Activated CD4-positive, alpha-beta T cell treated with anti-CD3 and anti-CD28 coated beads, Interleukin-2, amount 50 U/mL, for 24 hours (primary cell): ENCODE data around the gene MAGEA9.
"Not testable (repeated sequence)": the region's sequence is repeated elsewhere in the genome, so short reads cannot be mapped to it uniquely, and the experiment has no call there.

Experiments
- DNase-seq, 2 donors: peaks; one replicate each; pipeline ENCODE4 v3.0.0-alpha.2; 2020; ENCODE audit warnings: low read depth in 1 of 2, low spot score in 1 of 2

The MAGEA9 gene, protein sequence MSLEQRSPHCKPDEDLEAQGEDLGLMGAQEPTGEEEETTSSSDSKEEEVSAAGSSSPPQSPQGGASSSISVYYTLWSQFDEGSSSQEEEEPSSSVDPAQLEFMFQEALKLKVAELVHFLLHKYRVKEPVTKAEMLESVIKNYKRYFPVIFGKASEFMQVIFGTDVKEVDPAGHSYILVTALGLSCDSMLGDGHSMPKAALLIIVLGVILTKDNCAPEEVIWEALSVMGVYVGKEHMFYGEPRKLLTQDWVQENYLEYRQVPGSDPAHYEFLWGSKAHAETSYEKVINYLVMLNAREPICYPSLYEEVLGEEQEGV

DNA sequence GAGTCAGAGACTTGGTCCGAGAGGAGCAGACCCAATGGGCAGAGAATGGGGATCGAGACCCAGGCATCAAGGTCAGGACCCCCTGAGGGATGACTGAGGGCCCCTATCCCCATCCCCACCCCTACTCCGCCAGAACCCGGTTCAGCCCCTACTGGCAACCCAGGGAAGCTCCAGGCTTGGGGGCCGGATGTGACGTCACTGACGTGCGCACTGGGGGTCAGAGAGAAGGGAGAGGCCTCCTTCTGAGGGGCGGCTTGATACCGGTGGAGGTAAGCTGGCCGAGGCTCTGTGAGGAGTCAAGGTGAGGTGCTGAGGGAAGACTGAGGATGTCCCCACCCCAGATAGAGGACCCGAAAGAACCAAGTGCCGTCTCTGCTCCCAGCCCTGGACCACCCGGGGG is at the start of gene MAGEA9:
MAGEA9 (plus strand) TSS at position 204 of the 400 bp plus-strand sequence. CDS start 4,281 bp downstream, outside the sequence.
- DNase-seq = not testable (repeated sequence)

DNA sequence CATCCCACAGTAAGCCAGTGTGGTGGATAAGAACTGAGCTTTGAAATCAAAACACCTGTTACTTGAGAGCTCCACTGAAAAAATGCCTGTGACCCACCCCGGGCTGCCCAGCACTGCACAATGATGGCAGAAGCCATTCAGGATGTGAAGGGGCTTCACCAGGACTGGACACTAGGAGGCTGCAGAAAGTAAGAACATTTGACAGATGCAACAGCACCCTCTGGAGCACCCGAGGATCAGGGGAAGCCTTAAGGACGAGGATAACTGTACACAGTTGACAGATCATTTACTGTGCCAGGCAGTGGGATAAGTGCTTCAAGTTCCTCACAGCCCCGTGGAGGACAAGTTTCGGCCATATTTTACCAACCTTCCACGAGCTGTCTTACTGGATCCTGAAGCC is 39.5 kb upstream of the MAGEA9 start:
- not testable (repeated sequence) for DNase-seq

DNA sequence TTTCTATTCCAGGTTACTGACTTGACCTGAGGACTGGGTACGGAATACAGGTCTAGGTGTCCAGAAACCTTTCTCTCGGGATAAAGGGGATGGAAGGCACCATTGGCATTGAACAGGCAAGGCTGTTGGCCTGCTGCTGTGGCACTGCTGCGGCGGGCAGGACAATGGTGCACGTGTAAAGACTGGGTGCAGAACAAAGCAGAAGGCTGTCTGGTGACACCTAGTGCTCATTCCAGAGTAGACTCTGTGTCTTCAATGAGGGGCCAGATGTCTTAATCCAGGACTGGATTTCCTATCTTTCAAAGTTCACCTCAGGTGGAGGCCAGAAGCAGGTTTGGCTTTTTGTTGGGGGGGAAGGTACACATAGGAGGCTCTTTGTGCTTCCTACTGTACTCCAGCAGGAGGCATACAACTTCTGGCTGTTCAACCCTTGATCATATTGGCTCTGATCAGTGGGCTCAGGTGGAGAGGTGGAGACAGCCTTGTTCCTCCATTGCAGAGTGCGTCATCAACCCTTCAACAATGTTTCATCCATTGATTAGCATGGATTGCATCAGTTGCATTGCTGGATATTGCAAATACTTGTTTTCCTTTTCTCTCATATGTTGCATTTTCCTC is 35.2 kb upstream of the MAGEA9 start:
- DNase-seq = not testable (repeated sequence)

DNA sequence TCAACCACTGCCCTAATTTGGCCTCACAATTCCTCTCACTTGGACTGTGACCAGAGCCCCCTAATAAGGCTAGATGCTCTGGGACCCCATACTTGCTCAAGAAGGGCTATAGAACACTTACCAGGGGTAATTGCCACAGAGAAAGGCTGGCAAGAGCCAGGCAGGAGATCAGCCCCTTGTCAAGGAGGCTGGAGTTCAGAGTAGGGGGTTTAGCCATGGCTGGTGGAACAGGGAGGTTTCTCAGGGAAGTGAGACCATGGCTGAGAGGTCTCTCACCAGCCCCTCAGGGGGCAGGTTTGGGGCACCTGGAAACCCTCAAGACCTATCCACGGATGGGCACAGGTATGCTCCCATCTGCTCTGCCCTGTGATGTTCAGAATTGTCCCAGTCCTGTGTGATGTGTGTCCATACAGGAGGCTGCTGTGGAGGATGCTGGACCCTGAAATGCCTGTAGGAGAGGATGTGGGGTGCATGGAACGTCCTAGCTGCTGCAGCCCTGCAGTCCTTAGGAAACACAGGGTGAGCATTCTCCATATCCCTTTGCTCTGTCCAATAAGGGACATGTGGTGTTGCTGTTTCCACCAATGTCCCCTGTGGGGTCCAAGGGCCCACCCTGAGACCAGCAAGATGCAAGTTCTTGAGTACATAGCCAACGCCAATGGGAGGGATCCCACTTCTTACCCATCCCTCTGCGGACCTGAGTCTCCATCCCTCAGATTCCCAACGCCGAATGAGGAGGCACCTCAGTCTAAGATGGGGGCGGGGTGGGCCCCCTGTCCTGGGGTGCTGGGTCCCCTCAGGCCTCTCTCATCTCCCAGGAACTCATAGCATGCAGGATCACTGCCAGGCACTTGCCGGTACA is 24.3 kb upstream of the MAGEA9 start:
- no peak for DNase-seq

DNA sequence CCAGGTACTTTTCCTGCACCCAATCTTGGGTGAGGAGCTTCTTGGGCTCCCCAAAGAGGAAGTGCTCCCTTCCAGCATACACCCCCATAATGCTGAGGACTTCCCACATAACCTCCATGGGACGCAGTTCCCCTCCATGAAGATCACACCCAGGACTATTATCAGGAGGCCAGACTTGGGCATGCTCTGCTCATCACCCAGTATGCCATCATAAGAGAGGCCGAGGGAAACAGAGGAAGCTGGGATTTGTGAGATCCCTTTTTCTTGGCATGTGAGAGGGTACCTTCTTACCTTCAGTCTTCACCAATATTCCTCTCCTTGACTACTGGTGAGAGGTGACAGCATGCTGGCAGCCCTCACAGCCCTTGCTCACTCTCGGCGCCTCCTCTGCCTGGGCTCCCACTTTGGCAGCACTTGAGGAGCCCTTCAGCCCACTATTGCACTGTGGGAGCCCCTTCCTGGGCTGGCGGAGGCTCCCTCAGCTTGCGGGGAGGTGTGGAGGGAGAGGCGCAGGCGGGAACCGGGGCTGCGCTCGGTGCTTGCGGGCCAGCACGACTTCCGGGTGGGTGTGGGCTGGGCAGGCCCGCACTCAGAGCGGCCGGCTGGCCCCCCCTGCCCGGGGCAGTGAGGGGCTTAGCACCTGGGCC is 23.5 kb upstream of the MAGEA9 start:
- DNase-seq = no peak

DNA sequence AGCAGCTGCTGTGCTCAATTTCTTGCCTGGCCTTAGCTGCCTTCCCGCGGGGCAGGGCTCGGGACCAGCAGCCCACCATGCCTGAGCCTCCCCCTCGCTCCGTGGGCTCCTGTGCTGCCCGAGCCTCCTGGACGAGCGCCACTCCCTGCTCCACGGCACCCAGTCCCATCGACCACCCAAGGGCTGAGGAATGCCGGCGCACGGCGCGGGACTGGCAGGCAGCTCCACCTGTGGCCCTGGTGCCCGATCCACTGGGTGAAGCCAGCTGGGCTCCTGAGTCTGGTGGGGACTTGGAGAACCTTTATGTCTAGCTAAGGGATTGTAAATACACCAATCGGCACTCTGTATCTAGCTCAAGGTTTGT is 23.0 kb upstream of the MAGEA9 start:
- DNase-seq = not testable (repeated sequence)

DNA sequence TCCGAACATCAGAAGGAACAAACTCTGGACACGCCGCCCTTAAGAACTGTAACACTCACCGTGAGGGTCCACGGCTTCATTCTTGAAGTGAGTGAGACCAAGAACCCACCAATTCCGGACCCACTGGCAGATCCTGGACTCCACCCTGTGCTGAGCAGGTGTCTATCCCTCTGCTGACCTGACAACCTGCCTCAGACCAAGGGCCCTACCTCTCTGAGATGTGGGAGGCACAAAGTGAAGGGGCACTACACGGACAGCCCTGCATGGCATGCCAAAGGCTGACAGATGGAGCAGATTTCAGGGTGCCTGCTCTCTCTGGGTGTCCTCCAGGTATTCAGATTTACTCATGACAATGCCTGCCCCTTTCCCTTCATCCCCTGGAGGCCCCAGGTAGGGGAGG is 21.9 kb upstream of the MAGEA9 start:
- no peak for DNase-seq

DNA sequence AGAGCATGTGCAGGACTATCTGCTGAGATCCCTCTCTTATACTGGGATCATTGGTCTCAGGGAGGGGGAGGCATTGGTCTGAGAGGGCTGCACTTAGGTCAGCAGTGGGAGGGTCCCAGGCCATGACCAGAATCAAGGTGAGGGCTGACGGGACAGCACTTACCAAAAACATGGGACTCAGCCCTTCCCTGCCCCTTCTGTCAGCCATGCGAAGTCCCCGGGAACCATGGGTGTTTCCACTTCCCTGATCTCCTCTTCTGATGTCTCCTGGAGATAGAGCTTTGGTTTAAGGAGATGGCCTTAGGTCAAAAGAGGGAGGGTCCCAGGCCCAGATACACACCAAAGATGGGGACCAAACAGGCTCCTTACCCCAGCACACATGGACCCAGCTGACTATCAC is 20.8 kb upstream of the MAGEA9 start:
- no peak for DNase-seq

DNA sequence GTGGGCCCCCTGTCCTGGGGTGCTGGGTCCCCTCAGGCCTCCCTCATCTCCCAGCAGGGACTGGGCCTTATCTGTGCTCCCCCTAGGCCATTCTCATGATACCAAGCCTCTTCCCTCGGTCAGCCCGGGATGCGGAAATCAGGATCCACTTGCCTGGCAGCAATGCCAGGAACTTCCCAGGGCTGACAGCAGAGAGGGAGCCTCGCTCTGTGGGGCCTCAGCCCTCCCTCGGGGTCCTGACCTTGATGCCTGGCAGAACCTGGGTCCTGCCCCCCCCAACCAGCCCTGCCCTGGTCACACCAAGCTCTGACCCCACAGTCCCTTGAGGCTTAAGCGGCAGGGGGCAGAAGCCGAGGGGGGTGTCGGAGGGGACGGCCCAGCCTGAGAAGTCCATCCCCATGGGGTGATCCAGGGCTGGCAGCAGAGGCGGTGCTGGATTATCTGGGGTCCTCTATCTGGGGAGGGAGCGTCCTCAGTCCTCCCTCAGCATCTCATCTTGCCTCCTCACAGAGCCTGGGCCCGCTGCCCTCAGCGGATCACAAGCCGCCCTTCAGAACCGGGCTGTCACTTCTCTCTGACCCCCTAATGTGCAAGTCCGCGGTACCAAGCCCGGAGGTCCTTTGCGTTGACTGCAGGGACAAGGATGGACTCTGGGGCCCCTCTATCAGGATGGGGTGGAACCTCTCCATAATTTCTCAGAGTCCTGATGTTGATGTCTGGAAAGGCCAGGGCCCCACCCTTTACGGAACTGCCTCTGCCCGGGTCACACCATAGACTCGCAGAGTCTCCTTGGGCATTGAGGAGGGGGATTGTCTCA is 19.7 kb upstream of the MAGEA9 start:
- not testable (repeated sequence) for DNase-seq

DNA sequence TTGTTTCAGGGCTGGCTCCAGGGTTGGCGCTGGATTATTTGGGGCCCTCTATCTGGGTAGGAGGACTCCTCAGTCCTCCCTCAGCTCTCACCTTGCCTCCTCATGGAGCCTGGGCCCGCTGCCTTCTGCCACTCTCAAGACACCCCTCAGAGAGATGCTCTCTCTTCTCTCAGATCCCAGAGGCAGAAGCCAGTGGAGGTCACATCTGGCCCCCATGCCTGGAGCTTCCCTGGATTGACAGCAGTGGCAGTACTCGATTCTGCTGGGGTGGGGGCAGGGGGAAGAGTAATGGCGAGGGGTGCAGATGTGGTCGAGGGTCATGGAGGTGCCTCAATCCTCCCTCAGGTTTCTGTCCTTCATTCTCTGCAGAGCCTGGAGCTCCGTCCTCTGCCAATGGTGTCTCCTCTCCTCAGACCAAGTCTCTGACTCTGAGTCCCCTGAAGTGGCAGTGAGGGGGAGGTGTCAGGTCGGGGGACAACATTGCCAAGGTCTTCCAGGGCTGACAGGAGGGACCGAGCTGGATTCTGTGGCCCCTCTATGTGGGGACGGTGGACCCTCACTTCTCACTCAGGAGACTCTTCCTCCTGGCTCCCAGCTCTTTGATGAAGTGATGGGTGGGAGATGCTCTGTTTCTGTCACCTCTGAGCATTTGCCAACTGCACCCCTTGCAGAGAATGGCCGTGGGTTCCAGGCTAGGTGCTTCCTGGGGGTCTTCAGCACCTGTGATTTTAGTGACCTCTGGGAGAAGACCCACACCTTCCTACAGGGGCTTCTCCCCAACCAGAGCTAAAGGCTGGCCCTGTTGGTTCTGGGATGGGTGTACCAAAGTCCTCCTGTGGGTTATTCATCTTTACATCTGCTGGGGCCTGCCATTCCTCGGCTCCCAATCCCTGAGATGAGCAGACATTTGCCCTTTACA is 18.8 kb upstream of the MAGEA9 start:
- DNase-seq = no peak

DNA sequence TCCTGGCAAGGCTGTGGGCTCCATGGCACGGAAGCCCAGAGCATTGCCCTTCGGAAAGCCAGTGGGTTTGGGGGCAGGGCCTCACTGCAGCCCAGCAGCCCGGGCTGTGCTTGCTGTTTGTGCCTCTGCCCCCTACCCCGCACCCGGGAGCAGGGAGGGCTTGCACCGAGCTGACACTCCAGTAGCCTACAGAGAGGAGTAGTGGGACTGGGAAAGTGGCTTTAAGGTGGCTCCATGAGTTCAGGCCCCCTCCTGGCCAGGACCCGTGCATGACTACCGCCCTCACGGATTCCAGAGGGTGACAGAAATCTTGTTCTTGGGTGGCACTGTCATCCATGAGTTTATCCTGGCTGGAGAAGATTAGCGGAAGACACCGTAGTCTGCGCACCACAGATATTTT is 11.4 kb upstream of the MAGEA9 start:
- DNase-seq = not testable (repeated sequence)

DNA sequence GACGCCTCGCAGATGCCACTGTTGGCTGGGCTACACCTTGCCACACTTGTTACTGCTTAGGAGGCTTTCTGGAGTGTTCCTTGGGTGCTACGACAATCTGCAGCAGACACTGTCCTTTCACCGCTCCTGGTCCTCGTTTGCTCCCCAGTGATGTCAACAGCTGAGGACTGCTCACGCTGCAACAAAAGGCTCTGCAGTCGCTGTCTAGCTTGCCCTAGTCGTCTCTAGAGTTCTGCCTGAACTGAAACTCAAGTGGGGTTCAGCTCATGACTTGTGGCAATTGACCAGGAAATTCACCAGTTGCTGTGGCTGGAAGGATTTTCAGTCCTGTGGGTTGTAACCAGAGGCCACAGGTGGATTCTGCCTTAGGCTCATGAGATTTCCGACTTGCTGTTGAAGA is 8.7 kb upstream of the MAGEA9 start:
- not testable (repeated sequence) for DNase-seq

DNA sequence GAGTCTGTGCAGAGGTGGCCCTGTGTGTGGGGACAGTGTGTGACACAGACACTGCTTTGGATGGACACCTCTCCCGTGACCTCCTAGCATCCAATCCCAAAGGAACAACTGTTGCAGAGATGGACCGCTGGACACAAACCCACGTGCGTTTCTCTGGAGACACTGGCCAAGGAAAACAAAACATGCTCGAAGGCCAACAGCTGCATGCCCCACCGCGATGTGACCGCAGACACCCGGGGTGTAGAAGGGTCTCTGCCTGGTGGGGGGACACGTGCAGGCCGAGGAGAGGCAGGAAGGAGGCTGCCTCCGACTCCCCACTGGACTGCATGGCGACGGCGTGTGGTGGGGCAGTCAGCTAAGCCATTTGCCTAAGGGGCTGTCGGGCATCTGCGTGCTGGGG is 8.0 kb upstream of the MAGEA9 start, which contains the start of gene HSFX1:
HSFX1 (plus strand) TSS at position 301 of the 400 bp plus-strand sequence. CDS start 614 bp downstream, outside the sequence.
- not testable (repeated sequence) for DNase-seq

DNA sequence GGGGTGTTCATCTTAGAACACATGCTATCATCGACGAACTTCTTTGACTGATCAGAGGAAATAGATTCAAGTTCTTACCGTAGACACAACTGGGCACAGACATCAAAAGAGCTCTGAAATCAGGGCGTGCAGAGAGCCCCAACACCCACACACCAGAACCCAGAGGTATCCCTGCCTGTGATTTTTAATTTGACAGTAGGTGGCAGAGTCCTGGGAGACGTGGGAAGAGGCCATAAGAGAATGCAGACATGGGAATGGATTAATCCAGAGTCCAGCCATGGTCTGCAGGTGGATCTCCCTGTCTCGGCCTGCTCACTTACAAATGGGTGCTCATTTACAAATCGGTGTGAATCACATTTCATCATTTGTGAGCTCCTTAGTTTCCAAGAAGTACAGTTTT is 3.7 kb upstream of the MAGEA9 start:
- DNase-seq = not testable (repeated sequence)

DNA sequence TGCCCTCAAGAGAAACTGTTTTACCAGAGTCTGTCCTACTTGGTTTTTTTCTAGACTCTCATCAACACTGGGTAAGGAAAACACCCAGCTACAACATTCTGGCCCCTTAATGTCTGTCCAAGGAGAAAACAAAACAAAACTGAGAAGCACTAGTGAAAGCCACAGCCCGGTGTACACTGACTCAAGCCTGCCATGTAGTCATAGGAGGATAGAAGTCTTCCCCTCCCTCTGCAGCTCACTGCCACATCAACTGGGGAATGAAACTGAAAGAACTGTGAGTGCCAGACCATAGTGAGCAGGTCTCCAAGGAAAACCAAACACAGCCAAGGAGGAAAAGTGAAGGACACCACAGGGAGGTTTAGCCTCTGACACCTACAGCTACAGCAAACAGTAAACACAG is 13.8 kb downstream of the MAGEA9 start:
- DNase-seq = not testable (repeated sequence)

DNA sequence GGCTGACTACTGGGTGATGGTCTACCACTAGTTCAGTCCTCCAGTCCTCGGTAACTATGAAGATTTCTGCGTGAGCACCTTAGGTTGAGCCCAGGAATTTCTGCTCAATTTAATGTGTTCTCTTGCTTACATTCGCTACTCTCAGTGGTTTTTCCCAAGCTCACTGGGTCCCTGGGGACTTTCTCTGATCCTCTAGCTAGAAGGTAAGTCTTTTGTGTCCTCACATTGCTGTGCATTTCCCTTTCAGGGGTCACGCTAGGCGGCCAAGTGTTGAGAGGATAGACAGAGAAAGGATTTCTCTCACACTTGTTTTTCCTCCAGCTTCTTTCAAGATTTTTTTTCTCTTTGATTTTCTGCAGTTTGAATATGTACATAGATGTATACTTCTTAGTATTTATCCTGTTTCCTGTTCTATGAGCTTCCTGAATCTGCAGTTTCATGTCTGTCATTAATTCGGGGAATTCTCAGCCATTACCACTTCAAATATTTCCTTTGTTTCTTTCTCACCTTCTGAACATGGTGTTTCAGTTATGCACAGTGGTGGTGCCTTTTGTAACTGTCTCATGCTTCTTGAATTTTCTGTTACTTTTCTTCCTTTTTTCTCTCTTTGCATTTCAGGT is 17.5 kb downstream of the MAGEA9 start:
- DNase-seq = no peak

DNA sequence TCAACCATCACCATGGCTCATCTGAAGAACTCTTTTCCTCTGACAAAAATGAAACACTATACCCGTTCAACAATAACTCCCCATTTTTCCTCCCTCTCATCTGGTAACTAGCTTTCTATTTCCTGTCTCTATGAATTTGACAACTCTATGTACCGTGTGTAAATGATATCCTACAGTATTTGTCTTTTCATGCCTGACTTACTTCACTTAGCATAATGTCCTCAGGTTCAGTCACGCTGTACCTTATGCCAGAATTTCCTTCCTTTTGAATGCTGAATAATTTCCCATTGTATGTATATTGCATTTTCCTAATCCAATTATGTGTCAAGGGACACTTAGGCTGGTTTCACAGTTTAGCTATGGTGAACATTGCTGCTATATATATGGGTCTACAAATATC is 18.2 kb downstream of the MAGEA9 start:
- no peak for DNase-seq

DNA sequence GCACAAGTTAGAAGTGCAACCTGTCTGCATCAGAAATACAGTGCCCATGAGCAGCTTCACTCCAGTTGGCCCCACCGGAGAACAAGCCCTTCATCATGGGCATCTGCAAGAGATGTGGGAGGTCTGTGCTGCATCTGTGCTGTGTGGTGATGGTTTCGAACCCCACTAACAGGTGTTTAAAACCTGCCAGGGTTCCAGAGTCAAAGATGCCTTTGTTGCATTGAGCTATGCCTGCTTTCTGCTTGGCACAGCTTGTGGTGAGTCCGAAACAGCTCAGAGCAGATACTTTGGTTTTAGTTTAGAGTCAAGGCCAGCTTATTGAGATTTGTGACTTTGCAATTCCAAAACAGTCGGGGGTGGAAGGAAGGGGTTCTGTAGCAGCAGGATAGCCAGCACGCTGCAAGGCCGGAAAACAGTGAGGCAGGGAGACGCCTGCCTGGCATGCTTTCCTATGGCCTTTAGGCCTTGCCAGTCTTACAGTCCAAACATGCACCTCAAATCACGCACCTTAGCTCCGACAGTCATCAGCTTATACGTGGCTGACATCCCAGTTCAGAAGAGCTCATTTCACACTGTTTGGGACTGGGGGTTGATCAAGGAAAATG is 21.8 kb downstream of the MAGEA9 start:
- DNase-seq = no peak

DNA sequence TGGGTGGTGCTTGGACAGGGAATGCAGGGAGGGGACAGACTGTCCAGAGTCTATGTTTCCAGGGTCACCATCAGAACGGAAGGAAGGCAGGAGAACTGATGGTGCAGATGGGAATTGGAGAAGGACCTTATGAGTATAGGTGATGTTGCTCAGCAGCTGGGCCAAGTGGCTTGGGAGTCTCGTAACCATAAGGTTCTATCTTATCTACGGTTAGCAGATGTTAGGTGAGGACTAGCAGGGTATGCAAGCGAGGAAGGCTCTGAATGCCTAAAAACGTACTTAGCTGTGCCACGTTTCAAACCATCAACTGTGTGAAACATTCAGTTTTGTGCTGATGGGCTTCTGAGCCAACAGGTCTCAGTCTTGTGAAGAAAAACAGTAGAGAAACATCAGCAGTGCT is 22.4 kb downstream of the MAGEA9 start:
- DNase-seq = no peak
